ENCODE data around the gene SPTLC2. TPM values are rescaled to one million over a fixed set of nuclear protein-coding genes. Genes with fewer than 3 reads are reported as not detected.

Gene SPTLC2
- total RNA-seq, 1 experiment from 2014 or later: 45.9 TPM

GRCh38 chr14:77613201-77613600 lies 3.2 kb downstream of the SPTLC2 start:
- TF ChIP-seq CTCF (IDR thresholded peaks at IDR 0.05; ENCODE audit: unreplicated experiment): no peak
- Mint-ChIP-seq H3K27ac (ENCODE audit: unreplicated experiment) (no peak overlapping the region), H3K4me1 (ENCODE audit: low read depth, unreplicated experiment) (peaks cover 30% of the 10 kb centered on the region), H3K36me3 (ENCODE audit: insufficient read depth, unreplicated experiment) (peaks cover 32% of the 10 kb centered on the region), H3K4me3 (ENCODE audit: low read depth, unreplicated experiment) (no peak overlapping the region), H3K9me3 (ENCODE audit: low read depth, unreplicated experiment) (no peaks in the 10 kb centered on the region), H3K27me3 (ENCODE audit: unreplicated experiment) (no peaks in the 10 kb centered on the region)
- intact Hi-C loops (cut with micrococcal nuclease; ENCODE audit: unreplicated experiment): loop anchor here (2.0 kb wide), 1 partner anchor 20 kb away; no protein-coding TSS in a partner anchor
- CTCF ChIA-PET: no interaction called here
- DNase-seq: no peak
- no TSS peak for BruUV-seq (replicated peaks)

- no TSS peak for BruUV-seq (replicated peaks)
- CTCF ChIA-PET: no interaction called here
- Mint-ChIP-seq H3K27ac (ENCODE audit: unreplicated experiment) (no peak overlapping the region), H3K27me3 (ENCODE audit: unreplicated experiment) (no peaks in the 10 kb centered on the region), H3K4me1 (ENCODE audit: low read depth, unreplicated experiment) (peaks cover 32% of the 10 kb centered on the region), H3K9me3 (ENCODE audit: low read depth, unreplicated experiment) (no peaks in the 10 kb centered on the region), H3K36me3 (ENCODE audit: insufficient read depth, unreplicated experiment) (peaks cover 32% of the 10 kb centered on the region), H3K4me3 (ENCODE audit: low read depth, unreplicated experiment) (no peak overlapping the region)
- intact Hi-C loops (cut with micrococcal nuclease; ENCODE audit: unreplicated experiment): loop anchor here (2.0 kb wide), 1 partner anchor 19 kb away; no protein-coding TSS in a partner anchor
- no peak for TF ChIP-seq CTCF (IDR thresholded peaks at IDR 0.05; ENCODE audit: unreplicated experiment)
- no peak for DNase-seq
These were observed 4.3 kb downstream of the SPTLC2 start for GRCh38 chr14:77612011-77612620.

GRCh38 chr14:77610553-77610952 lies 5.9 kb downstream of the SPTLC2 start:
- CTCF ChIA-PET: interaction anchor here (0.6 kb wide), 1 partner anchor 30 kb away, joined by 3 read pairs; no protein-coding TSS in a partner anchor
- no peaks in the 10 kb centered on the region for H3K27me3 Mint-ChIP-seq (ENCODE audit: unreplicated experiment)
- intact Hi-C loops (cut with micrococcal nuclease; ENCODE audit: unreplicated experiment): no loop called here

GRCh38 chr14:77609922-77610321 lies 6.5 kb downstream of the SPTLC2 start:
- Mint-ChIP-seq H3K4me3 (ENCODE audit: low read depth, unreplicated experiment) (no peak overlapping the region), H3K27me3 (ENCODE audit: unreplicated experiment) (no peaks in the 10 kb centered on the region), H3K9me3 (ENCODE audit: low read depth, unreplicated experiment) (no peaks in the 10 kb centered on the region), H3K27ac (ENCODE audit: unreplicated experiment) (no peak overlapping the region), H3K36me3 (ENCODE audit: insufficient read depth, unreplicated experiment) (peaks cover 11% of the 10 kb centered on the region), H3K4me1 (ENCODE audit: low read depth, unreplicated experiment) (peaks cover 26% of the 10 kb centered on the region)
- intact Hi-C loops (cut with micrococcal nuclease; ENCODE audit: unreplicated experiment): no loop called here
- CTCF ChIA-PET: no interaction called here
- no peak for TF ChIP-seq CTCF (IDR thresholded peaks at IDR 0.05; ENCODE audit: unreplicated experiment)
- no TSS peak for BruUV-seq (replicated peaks)
- no peak for DNase-seq

More at GRCh38 chr14:77610553-77610952, 5.9 kb downstream of the SPTLC2 start:
- Mint-ChIP-seq H3K36me3 (ENCODE audit: insufficient read depth, unreplicated experiment) (peaks cover 17% of the 10 kb centered on the region), H3K4me3 (ENCODE audit: low read depth, unreplicated experiment) (no peak overlapping the region), H3K27ac (ENCODE audit: unreplicated experiment) (no peak overlapping the region), H3K9me3 (ENCODE audit: low read depth, unreplicated experiment) (no peaks in the 10 kb centered on the region), H3K4me1 (ENCODE audit: low read depth, unreplicated experiment) (peaks cover 32% of the 10 kb centered on the region)
- BruUV-seq (replicated peaks): no TSS peak
- no peak for DNase-seq
- TF ChIP-seq CTCF (IDR thresholded peaks at IDR 0.05; ENCODE audit: unreplicated experiment): no peak
